Mucosa of stomach (tissue), 1 donor: ENCODE data around the gene PCDH17.

Experiments
- H3K27me3 ChIP-seq: one replicate; pipeline ENCODE4 v1.7.0; 2013; ENCODE audit warnings: mild to moderate bottlenecking, low read length; ENCODE audit not compliant: control insufficient read depth, insufficient read depth
- H3K36me3 ChIP-seq: one replicate; pipeline ENCODE4 v1.7.0; 2013; ENCODE audit warnings: low read length; ENCODE audit not compliant: control insufficient read depth, insufficient read depth
- H3K4me1 ChIP-seq: one replicate; pipeline ENCODE4 v1.7.0; 2013; ENCODE audit warnings: mild to moderate bottlenecking, low read length; ENCODE audit not compliant: control insufficient read depth, insufficient read depth
- H3K4me3 ChIP-seq: one replicate; pipeline ENCODE4 v1.7.0; 2013; ENCODE audit warnings: low read length
- H3K9ac ChIP-seq: one replicate; pipeline ENCODE4 v1.7.0; 2013; ENCODE audit warnings: mild to moderate bottlenecking, low read length, moderate library complexity
- H3K9me3 ChIP-seq: one replicate; pipeline ENCODE4 v1.7.0; 2013; ENCODE audit warnings: mild to moderate bottlenecking, low read length, moderate library complexity; ENCODE audit not compliant: control insufficient read depth
- donor health status: Pancreatic carcinoma.

The PCDH17 gene

GRCh38 chr13:57698851-57699250, 67.3 kb downstream of the PCDH17 start:
- Histone ChIP-seq H3K36me3 (no peaks in the 10 kb centered on the region), H3K9ac (no peak overlapping the region), H3K4me3 (no peak overlapping the region), H3K9me3 (no peaks in the 10 kb centered on the region), H3K27me3 (no peaks in the 10 kb centered on the region), H3K4me1 (no peaks in the 10 kb centered on the region)

- H3K4me1 ChIP-seq: no peaks in the 10 kb centered on the region
- H3K4me3 ChIP-seq: no peak overlapping the region
- no peaks in the 10 kb centered on the region for H3K27me3 ChIP-seq
- H3K9me3 ChIP-seq: no peaks in the 10 kb centered on the region
- H3K9ac ChIP-seq: no peak overlapping the region
- no peaks in the 10 kb centered on the region for H3K36me3 ChIP-seq
Observed at GRCh38 chr13:57704031-57704430, 72.5 kb downstream of the PCDH17 start.

- no peaks in the 10 kb centered on the region for H3K9me3 ChIP-seq
- no peaks in the 10 kb centered on the region for H3K4me1 ChIP-seq
- no peaks in the 10 kb centered on the region for H3K36me3 ChIP-seq
- no peak overlapping the region for H3K9ac ChIP-seq
- H3K27me3 ChIP-seq: no peaks in the 10 kb centered on the region
- H3K4me3 ChIP-seq: no peak overlapping the region
Observed at GRCh38 chr13:57716295-57716694, 84.8 kb downstream of the PCDH17 start.

- H3K4me3 ChIP-seq: no peak overlapping the region
- no peaks in the 10 kb centered on the region for H3K4me1 ChIP-seq
- H3K9ac ChIP-seq: no peak overlapping the region
- no peaks in the 10 kb centered on the region for H3K9me3 ChIP-seq
- no peaks in the 10 kb centered on the region for H3K36me3 ChIP-seq
- no peaks in the 10 kb centered on the region for H3K27me3 ChIP-seq
Observed at GRCh38 chr13:57724486-57725272, 93.1 kb downstream of the PCDH17 start.

GRCh38 chr13:57725480-57725879, 93.9 kb downstream of the PCDH17 start:
- H3K9ac ChIP-seq: no peak overlapping the region
- no peaks in the 10 kb centered on the region for H3K4me1 ChIP-seq
- H3K36me3 ChIP-seq: no peaks in the 10 kb centered on the region
- no peak overlapping the region for H3K4me3 ChIP-seq
- H3K9me3 ChIP-seq: no peaks in the 10 kb centered on the region
- no peaks in the 10 kb centered on the region for H3K27me3 ChIP-seq

- Histone ChIP-seq H3K9ac (no peak overlapping the region), H3K4me3 (no peak overlapping the region), H3K36me3 (no peaks in the 10 kb centered on the region)
Observed at GRCh38 chr13:57726981-57727380, 95.4 kb downstream of the PCDH17 start.

GRCh38 chr13:57734306-57734705, 102.8 kb downstream of the PCDH17 start:
- no peaks in the 10 kb centered on the region for H3K4me1 ChIP-seq
- no peaks in the 10 kb centered on the region for H3K27me3 ChIP-seq
- H3K36me3 ChIP-seq: no peaks in the 10 kb centered on the region
- H3K4me3 ChIP-seq: no peak overlapping the region
- H3K9ac ChIP-seq: no peak overlapping the region
- no peaks in the 10 kb centered on the region for H3K9me3 ChIP-seq

More at GRCh38 chr13:57726981-57727380, 95.4 kb downstream of the PCDH17 start:
- H3K27me3 ChIP-seq: no peaks in the 10 kb centered on the region
- no peaks in the 10 kb centered on the region for H3K4me1 ChIP-seq
- H3K9me3 ChIP-seq: no peaks in the 10 kb centered on the region

- Histone ChIP-seq H3K36me3 (no peaks in the 10 kb centered on the region), H3K9ac (no peak overlapping the region), H3K9me3 (no peaks in the 10 kb centered on the region), H3K4me3 (no peak overlapping the region), H3K4me1 (no peaks in the 10 kb centered on the region), H3K27me3 (no peaks in the 10 kb centered on the region)
Observed at GRCh38 chr13:57739089-57739488, 107.5 kb downstream of the PCDH17 start.

GRCh38 chr13:57739543-57740190, 108.1 kb downstream of the PCDH17 start:
- Histone ChIP-seq H3K4me3 (no peak overlapping the region), H3K4me1 (no peaks in the 10 kb centered on the region), H3K27me3 (no peaks in the 10 kb centered on the region), H3K9me3 (no peaks in the 10 kb centered on the region), H3K9ac (no peak overlapping the region), H3K36me3 (no peaks in the 10 kb centered on the region)

- Histone ChIP-seq H3K9me3 (no peaks in the 10 kb centered on the region), H3K4me3 (no peak overlapping the region), H3K36me3 (no peaks in the 10 kb centered on the region), H3K27me3 (no peaks in the 10 kb centered on the region), H3K9ac (no peak overlapping the region), H3K4me1 (no peaks in the 10 kb centered on the region)
Observed at GRCh38 chr13:57740719-57741118, 109.2 kb downstream of the PCDH17 start.

GRCh38 chr13:57748096-57748495, 116.6 kb downstream of the PCDH17 start:
- Histone ChIP-seq H3K36me3 (no peaks in the 10 kb centered on the region), H3K27me3 (no peaks in the 10 kb centered on the region), H3K4me1 (no peaks in the 10 kb centered on the region), H3K9ac (no peak overlapping the region), H3K9me3 (no peaks in the 10 kb centered on the region), H3K4me3 (no peak overlapping the region)

- Histone ChIP-seq H3K36me3 (no peaks in the 10 kb centered on the region), H3K27me3 (no peaks in the 10 kb centered on the region), H3K4me3 (no peak overlapping the region), H3K9ac (no peak overlapping the region), H3K9me3 (no peaks in the 10 kb centered on the region), H3K4me1 (no peaks in the 10 kb centered on the region)
Observed at GRCh38 chr13:57760951-57761350, 129.4 kb downstream of the PCDH17 start.
